AG20443 (cell line): Measurements from ENCODE around the gene TEX22.
"Not testable (repeated sequence)": the region's sequence is repeated elsewhere in the genome, so short reads cannot be mapped to it uniquely, and the experiment has no call there.

Experiments
- DNase-seq: peaks from one replicate; pipeline ENCODE4 v3.0.0; 2012; ENCODE audit warnings: low spot score, mixed read lengths

Gene TEX22, protein sequence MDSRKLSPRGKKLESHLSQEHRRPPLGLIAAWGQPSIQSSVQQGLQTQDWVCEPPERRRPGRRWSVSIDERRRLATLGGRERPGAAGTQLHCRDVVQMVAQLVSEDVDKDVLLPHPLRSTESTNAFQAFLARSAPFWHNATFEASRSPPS

DNA sequence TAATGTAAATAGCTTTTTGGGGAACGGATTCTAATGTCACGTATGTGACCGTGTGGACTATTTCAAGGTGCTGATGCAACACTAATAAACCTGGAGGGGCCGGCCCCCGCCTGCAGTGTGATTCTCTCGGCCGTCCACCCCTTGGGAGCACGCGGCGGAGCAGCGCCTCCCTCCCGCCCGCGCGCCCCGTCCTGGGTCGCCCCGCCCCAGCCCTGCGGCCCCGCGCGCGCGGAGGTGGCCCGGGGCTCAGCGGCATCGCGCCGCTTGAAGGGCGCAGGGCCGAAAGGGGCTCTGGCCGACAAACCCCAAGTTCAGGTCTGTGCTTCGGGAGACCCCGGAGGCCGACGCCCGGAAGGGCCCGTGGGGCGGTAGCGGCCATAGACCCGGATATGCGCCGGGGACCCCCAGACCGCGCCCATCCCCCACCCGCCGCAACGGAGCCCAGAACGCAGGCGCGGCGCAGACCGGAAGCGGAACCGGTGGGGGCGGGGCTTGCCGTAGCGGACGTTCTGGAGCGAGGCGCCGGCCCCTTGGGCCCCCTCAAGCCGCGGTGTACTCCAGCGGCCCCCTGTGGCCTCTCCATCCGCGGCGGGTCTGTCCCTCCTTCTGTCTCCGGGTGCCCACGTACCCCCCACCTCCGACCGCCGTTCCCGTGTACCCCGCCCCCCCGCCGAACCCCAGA is at the start of gene TEX22:
Gene TEX22 (plus strand): TSS at position 495 of the 682 bp plus-strand sequence. CDS start 803 bp downstream, outside the sequence.
- DNase-seq, result peak; percentile 97

DNA sequence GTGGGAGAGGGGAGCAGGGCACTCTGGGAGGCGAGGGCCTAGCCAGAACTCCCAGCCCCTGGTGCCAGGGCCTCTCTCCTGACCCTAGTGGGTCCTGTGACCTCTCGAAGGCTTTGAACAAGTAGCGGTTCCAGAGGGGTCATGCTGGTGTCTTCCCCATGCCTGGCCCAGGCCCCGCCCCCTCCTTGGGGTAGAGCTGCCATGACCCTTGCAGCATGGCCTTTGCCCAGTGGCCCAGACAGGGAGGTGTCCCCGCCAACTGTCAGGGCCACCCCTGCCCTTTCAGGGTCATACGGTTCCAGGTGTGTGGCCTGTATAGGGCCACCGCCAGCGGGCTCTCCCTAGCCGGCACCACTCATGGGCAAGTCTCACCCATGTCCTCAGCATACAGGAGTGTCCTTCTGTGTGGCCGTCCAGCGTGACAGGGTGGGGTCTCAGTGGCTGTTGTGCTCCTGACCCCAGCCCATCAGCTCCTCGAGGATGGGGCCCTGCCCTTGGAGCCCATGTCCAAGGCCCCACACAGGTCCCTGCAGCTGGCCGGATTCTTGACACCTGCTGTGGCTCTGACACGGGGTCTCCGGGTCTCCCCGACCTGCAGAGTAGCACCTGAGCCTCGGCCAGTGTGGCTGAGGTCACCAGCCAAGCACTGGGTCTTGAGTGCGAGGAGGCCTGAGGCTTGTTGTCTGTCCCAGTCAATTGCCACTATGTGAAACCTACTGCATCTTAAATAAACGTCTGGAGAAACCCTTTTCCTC is 49.2 kb upstream of the TEX22 start:
- no peak for DNase-seq

GRCh38 chr14:105349992-105350391 is 48.3 kb upstream of the TEX22 start:
- DNase-seq, result no peak

GRCh38 chr14:105350450-105351244 is 47.7 kb upstream of the TEX22 start:
- DNase-seq, result no peak

DNA sequence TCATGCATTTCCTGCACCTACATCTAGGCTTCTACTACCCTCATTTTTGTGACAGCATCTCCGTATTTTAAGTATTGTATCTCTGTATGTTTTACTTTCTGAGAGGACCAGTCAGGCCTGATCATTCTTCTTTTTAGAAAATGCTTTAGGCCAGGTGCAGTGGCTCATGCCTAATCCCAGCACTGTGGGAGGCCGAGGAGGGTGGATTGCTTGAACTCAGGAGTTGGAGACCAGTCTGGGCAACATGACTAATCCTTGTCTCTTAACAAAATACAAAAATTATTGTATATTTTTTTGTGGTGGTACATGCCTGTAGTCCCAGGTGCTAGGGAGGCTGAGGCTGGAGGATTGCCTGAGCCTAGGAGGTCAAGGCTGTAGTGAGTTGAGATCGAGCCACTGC is 46.9 kb upstream of the TEX22 start:
- DNase-seq, result no peak

DNA sequence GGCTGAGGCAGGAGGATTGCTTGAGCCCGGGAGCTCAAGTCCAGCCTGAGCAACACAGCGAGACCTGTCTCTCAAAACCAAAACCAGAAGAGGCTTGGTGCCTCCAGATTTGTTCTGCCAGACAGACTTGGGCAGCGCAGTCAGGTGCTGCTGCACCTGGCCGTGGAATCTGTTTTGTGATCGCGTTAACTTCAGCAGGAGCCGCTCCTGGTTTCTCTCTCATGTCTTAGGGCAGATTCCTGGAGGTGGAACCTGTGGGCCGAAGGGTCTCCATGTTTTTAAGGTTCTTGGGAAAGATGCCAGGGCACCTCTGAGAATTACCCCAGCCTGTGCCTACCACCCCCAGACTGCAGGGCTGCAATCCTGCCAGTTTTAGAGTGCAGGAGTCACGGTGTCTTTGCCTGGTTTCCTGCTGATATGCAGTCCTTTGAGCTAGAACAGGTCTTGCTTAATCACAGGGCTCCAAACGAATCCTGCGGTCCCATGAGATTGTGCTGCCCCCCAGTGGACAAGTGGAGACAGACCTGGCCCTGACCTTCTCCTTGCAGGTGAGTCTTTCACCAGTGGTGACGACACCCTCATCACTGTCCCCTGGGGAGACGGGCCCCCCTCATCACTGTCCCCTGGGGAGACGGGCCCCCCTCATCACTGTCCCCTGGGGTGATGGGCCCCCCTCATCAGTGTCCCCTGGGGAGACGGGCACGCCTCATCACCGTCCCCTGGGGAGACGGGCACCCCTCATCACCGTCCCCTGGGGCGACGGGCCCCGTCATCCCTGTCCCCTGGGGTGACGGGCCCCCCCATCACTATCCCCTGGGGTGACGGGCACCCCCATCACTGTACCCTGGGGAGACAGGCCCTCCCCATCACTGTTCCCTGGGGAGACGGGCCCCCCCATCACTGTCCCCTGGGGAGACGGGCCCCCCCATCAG is 46.2 kb upstream of the TEX22 start:
- peak; percentile 93 for DNase-seq

- no peak for DNase-seq
These were observed 45.2 kb upstream of the TEX22 start for GRCh38 chr14:105353136-105353535.

DNA sequence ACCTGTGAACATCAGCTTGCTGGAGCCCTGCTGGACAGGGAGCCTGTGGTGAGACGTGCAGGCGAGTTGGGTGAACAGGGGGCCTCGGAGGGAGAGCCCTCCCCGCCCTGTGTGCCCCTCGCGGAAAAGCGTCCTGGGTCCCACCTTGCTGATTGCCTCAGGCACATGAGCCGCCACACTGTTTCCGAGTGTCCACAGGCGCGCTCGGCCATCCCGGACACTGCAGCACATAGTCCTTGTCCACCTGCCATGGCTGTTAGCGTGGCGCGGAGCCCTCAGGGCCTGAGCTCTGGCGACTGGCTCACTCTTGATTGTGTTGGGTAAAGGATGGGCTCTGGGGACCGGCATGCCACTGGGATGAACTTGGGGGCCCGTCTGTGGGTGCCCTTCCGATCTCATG is 43.8 kb upstream of the TEX22 start:
- DNase-seq, result no peak

GRCh38 chr14:105355049-105355575 is 43.2 kb upstream of the TEX22 start:
- no peak for DNase-seq

DNA sequence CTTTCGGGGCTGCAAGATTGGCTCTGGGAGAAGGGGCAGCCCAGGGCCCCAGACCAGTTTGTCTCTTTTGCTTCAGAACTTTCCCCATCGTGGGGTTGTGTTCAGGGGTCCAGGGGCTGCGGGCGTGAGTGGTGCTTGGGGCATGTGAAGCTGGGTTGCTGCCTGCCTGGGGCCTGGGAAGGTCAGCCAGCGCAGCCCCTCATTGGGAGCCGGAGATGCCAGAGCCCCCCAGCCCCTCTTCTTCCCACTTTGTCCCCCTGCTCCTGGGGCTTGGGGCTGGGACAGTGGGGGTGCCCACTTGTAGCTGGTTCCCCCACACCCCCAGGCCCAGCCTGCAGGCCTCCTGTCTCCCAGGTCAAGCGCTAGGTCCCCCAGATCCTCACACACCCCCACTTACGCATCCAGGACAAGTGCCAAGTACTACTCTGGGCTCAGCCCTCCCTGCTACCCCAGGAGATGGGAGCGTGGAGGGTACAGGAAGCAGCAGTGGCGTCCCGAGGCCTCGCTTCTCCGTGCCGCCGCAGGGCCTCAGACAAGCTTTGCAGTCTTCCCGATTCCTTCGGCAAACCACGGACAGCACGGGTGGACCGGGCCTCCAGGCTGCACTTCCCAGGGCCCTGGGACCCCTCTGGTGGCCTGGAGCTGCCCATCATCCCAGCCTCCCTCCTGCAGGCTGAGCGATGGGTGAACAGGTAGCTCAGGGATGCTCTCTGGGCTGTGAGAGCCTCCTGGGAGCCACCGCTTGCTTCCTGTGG is 42.3 kb upstream of the TEX22 start:
- DNase-seq, result no peak

DNA sequence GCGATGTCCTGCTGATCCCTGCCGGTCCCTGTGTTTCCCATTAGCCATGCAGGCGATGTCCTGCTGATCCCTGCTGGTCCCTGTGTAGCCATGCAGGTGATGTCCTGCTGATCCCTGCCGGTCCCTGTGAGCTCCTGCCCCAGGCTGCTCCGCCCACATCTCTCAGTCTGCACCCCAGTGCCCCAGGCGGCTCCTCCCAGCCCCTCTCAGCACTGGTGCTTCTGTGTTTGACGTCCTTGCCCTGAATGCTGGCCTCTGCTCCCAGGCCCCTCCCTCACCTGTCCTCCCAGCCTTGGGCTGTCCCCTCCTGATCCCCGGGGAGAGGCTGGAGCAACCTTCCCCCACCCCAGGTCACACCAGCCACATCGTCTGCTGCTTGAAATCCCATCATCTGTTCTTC is 41.4 kb upstream of the TEX22 start:
- no peak for DNase-seq

DNA sequence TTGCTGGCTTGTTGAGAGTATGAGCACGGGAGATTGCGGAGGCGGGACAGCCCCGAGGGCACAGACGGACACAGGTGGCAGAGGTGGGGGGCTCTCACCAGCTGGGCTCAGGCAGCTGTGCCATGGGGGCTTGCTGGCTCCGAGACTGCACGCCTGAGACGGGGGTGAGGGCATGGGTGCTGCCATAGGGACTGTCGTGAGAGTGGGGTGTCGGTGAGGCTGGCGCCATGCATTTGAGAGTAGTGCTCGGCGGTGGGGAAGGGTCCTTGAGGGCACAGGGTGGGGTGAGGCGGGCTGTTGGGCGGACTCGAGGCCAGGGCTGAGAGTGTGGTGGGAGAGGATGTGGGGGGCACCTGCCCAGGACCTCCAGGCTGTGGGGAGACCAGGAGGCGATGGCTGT is 40.7 kb upstream of the TEX22 start:
- DNase-seq, result no peak

DNA sequence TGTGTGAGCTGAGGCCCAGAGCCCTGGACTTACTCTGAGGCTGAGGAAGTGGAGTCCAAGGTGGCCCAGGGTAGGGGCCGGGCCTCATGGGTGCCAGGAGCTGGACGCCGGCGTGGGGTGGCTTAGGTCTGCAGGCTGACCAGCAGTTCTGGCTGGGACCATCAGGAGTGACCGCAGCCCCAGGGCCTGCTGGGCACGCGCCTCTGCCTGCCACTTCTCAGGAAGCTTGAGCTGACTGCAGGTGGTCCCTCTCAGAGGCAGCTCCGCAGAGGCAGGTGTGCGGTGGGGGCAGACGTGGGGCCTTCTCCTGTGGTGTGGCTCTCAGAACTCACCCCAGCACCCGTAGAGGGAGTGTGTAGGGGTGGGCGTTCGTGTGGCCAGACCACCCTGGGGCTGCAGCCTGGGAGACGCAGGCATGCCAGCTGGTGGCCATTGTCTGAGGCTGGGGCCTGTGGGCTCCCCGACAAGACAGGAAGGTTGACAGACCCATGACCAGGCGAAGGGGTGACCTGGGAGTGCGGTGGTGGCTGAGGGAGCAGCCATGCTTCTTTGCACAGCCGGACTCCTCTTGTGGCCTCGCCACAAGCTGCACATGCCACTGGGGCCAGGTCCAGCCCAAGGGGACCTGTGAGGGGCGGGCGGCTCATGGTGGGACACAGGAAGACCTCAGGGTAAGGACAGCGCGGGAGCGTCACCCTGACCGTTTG is 40.0 kb upstream of the TEX22 start:
- DNase-seq, result no peak

GRCh38 chr14:105358943-105359342 is 39.4 kb upstream of the TEX22 start:
- DNase-seq, result no peak

DNA sequence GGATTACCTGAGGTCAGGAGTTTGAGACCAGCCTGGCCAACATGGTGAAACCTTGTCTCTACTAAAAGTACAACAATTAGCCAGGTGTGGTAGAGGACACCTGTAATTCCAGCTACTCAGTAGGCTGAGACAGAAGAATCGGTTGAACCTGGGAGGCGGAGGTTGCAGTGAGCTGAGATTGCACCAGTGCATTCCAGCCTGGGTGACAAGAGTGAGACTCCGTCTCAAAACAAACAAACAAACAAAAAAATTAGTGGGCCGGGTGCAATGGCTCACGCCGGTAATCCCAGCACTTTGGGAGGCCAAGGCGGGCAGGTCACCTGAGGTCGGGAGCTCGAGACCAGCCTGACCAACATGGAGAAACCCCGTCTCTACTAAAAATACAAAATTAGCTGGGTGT is 36.9 kb upstream of the TEX22 start:
- DNase-seq, result not testable (repeated sequence)

GRCh38 chr14:105363847-105364708 is 34.3 kb upstream of the TEX22 start:
- DNase-seq, result peak; percentile 95

GRCh38 chr14:105365101-105365500 is 33.2 kb upstream of the TEX22 start:
- no peak for DNase-seq

DNA sequence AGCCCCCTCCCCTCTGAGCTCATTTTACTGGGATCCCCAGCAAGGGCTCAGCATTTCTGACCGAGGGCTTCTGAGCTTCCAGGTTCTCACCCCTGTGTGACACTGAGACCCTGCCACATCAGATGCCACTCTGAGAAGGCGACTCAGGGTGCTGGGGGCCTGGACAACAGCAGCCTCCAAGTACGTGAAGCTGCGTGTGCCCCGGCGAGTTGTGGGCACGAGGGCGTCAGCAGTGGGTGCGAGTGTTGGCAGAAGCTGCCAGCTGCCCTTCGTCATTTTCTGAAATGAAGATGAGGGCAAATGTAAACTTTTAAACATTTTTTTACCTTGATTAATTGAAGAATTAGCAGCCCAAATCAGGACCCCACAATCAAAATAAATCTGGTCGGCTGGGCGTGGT is 32.7 kb upstream of the TEX22 start:
- no peak for DNase-seq
